ENCODE measurements around the gene PLCG2.
A peak's percentile ranks its signal among the peaks of the same experiment; 100 is the strongest.
"Not testable (repeated sequence)": the region's sequence is repeated elsewhere in the genome, so short reads cannot be mapped to it uniquely, and the experiment has no call there.

Gene PLCG2

GRCh38 chr16:82009789-82010188 is 230.7 kb downstream of the PLCG2 start:
- not testable (repeated sequence) for DNase-seq

- no peak for DNase-seq
These were observed 231.6 kb downstream of the PLCG2 start for GRCh38 chr16:82010649-82011048.

GRCh38 chr16:82011199-82011641 is 232.1 kb downstream of the PLCG2 start, which contains the start of gene SDR42E1:
TSS of gene SDR42E1 (minus strand) at chr16:82011470. CDS start at chr16:82000858, 10,612 bp downstream.
- DNase-seq, result peak; percentile 68
